GM19025 (cell line): ENCODE results near the gene GPC1.
A peak's percentile ranks its signal among the peaks of the same experiment; 100 is the strongest.

Source experiments
- ATAC-seq: cut with Tn5 transposase; IDR thresholded peaks from one replicate; pipeline ENCODE4 v1.9.1; 2021; ENCODE audit warnings: mild to moderate bottlenecking, low read depth, moderate library complexity; ENCODE audit not compliant: unreplicated experiment

GPC1 gene

GRCh38 chr2:240428245-240428644 is 7.2 kb upstream of the GPC1 start:
- ATAC-seq: no peak

- no peak for ATAC-seq
Measured at GRCh38 chr2:240429341-240429871, 6.1 kb upstream of the GPC1 start.

- no peak for ATAC-seq
Measured at GRCh38 chr2:240429872-240430491, 5.5 kb upstream of the GPC1 start.

GRCh38 chr2:240430595-240430994 is 4.9 kb upstream of the GPC1 start:
- ATAC-seq: no peak

GRCh38 chr2:240431271-240431660 is 4.2 kb upstream of the GPC1 start:
- no peak for ATAC-seq

GRCh38 chr2:240431661-240432424 is 3.6 kb upstream of the GPC1 start:
- no peak for ATAC-seq

GRCh38 chr2:240432430-240432819 is 3.0 kb upstream of the GPC1 start:
- ATAC-seq: no peak

GRCh38 chr2:240432820-240433801 is 2.4 kb upstream of the GPC1 start:
- no peak for ATAC-seq

GRCh38 chr2:240433973-240434727 is 1.3 kb upstream of the GPC1 start:
- ATAC-seq: no peak

- ATAC-seq: peak; percentile 66
Measured at GRCh38 chr2:240434728-240435456, 571 bp upstream of the GPC1 start.

GRCh38 chr2:240435948-240436682 is 652 bp downstream of the GPC1 start:
- peak; percentile 5 for ATAC-seq

GRCh38 chr2:240436683-240437550 is 1.5 kb downstream of the GPC1 start:
- no peak for ATAC-seq

- no peak for ATAC-seq
Measured at GRCh38 chr2:240437551-240437860, 2.0 kb downstream of the GPC1 start.

- ATAC-seq: no peak
Measured at GRCh38 chr2:240437861-240438809, 2.7 kb downstream of the GPC1 start.

- no peak for ATAC-seq
Measured at GRCh38 chr2:240438810-240439697, 3.6 kb downstream of the GPC1 start.

- no peak for ATAC-seq
Measured at GRCh38 chr2:240439698-240440151, 4.3 kb downstream of the GPC1 start.
